IMR-90 (cell line): ENCODE measurements around the gene SBK3. TPM values are rescaled to one million over a fixed set of nuclear protein-coding genes. Genes with fewer than 3 reads are reported as not detected.

Experiments used
- ATAC-seq: fragments of 200-7000 bp; cut with Tn5 transposase; 2 replicates; pipeline ENCODE4 v1.9.1; 2020; ENCODE audit warnings: low read depth, mild to moderate bottlenecking, moderate library complexity
- BruUV-seq: library from RNA; stranded (reverse); fragments of 400-500 nt; replicated peaks from 2 replicates; lab custom pipeline; 2021; lab: Mats Ljungman, UMichigan
- CTCF ChIA-PET: fragments of 300-600 bp; formaldehyde crosslinking; extraction: SDS; loops from one replicate; lab custom pipeline; 2021; ENCODE audit warnings: antibody characterized with exemption; lab: Yijun Ruan, JAX
- POLR2A ChIA-PET: fragments of 300-600 bp; sonication (Branson Sonifier 250); formaldehyde crosslinking; loops from one replicate; lab custom pipeline; 2022; ENCODE audit warnings: antibody characterized with exemption; ENCODE audit not compliant: unreplicated experiment; lab: Charles Lee
- DNase-seq: peaks from one replicate; pipeline ENCODE4 v3.0.0; 2013
- H2AFZ ChIP-seq: replicated peaks from 2 replicates; pipeline ENCODE3; 2013; ENCODE audit warnings: low read length, mild to moderate bottlenecking; ENCODE audit not compliant: poor library complexity
- H2AK5ac ChIP-seq: 2 replicates; pipeline ENCODE4 v1.6.1; 2013; ENCODE audit warnings: low read depth, low read length, inconsistent platforms
- H2AK9ac ChIP-seq: replicated peaks from 2 replicates; pipeline ENCODE3; 2013; ENCODE audit warnings: mild to moderate bottlenecking, low read depth, low read length, moderate library complexity; ENCODE audit not compliant: poor library complexity
- H2BK120ac ChIP-seq: 2 replicates; pipeline ENCODE4 v1.6.1; 2013; ENCODE audit warnings: low read depth, low read length, inconsistent platforms
- H2BK15ac ChIP-seq: 3 replicates; pipeline ENCODE4 v1.6.1; 2013; ENCODE audit warnings: low read depth, low read length, inconsistent platforms
- H2BK20ac ChIP-seq: 2 replicates; pipeline ENCODE4 v1.6.1; 2013; ENCODE audit warnings: low read depth, mild to moderate bottlenecking, inconsistent platforms, low read length, moderate library complexity
- H2BK5ac ChIP-seq: 2 replicates; pipeline ENCODE4 v1.6.1; 2013; ENCODE audit warnings: mild to moderate bottlenecking, low read depth, low read length, inconsistent platforms; ENCODE audit not compliant: poor library complexity, severe bottlenecking
- H3K14ac ChIP-seq: replicated peaks from 2 replicates; pipeline ENCODE4 v1.6.1; 2013; ENCODE audit warnings: low read depth, low read length, inconsistent platforms
- H3K18ac ChIP-seq: 2 replicates; pipeline ENCODE4 v1.6.1; 2013; ENCODE audit warnings: low read depth, low read length, control low read depth
- H3K23ac ChIP-seq: 2 replicates; pipeline ENCODE4 v1.6.1; 2013; ENCODE audit warnings: low read depth, low read length, inconsistent platforms
- H3K27ac ChIP-seq: 2 replicates; pipeline ENCODE4 v1.5.1; 2013; ENCODE audit warnings: mild to moderate bottlenecking, control low read depth, low read length; ENCODE audit not compliant: insufficient read depth
- H3K27me3 ChIP-seq: 2 replicates; pipeline ENCODE4 v1.6.1; 2013; ENCODE audit warnings: low read length; ENCODE audit not compliant: control insufficient read depth, insufficient read depth
- H3K36me3 ChIP-seq: 2 replicates; pipeline ENCODE4 v1.6.1; 2013; ENCODE audit warnings: low read length, mixed read lengths; ENCODE audit not compliant: control insufficient read depth, insufficient read depth
- H3K4ac ChIP-seq: 2 replicates; pipeline ENCODE4 v1.6.1; 2013; ENCODE audit warnings: low read depth, low read length, inconsistent platforms
- H3K4me1 ChIP-seq: 2 replicates; pipeline ENCODE4 v1.6.1; 2013; ENCODE audit warnings: low read length, mixed read lengths; ENCODE audit not compliant: control insufficient read depth, insufficient read depth
- H3K4me2 ChIP-seq: 2 replicates; pipeline ENCODE4 v1.6.1; 2013; ENCODE audit warnings: low read depth, mild to moderate bottlenecking, control low read depth, low read length, moderate library complexity
- H3K4me3 ChIP-seq: 2 replicates; pipeline ENCODE4 v1.5.1; 2013; ENCODE audit warnings: low read depth, mild to moderate bottlenecking, control low read depth, low read length, moderate library complexity; ENCODE audit not compliant: insufficient read depth
- H3K56ac ChIP-seq: 2 replicates; pipeline ENCODE4 v1.6.1; 2013; ENCODE audit warnings: low read length, inconsistent platforms; ENCODE audit not compliant: insufficient read depth; ENCODE audit errors: extremely low read depth
- H3K79me1 ChIP-seq, 2 experiments: 2 replicates each; pipeline ENCODE4 v1.6.1; 2013; ENCODE audit warnings: low read length in 2 of 2, inconsistent platforms in 1 of 2, low read depth in 1 of 2
- H3K9ac ChIP-seq: 2 replicates; pipeline ENCODE4 v1.6.1; 2013; ENCODE audit warnings: low read depth, low read length, control low read depth
- H3K9me1 ChIP-seq: 2 replicates; pipeline ENCODE4 v1.6.1; 2013; ENCODE audit warnings: low read length, inconsistent platforms; ENCODE audit not compliant: insufficient read depth
- H3K9me3 ChIP-seq: 2 replicates; pipeline ENCODE4 v1.6.1; 2013; ENCODE audit warnings: low read length; ENCODE audit not compliant: control insufficient read depth, insufficient read depth
- H4K20me1 ChIP-seq: 2 replicates; pipeline ENCODE4 v1.6.1; 2013; ENCODE audit warnings: low read length, inconsistent platforms; ENCODE audit not compliant: insufficient read depth
- H4K5ac ChIP-seq: 2 replicates; pipeline ENCODE4 v1.6.1; 2013; ENCODE audit warnings: mild to moderate bottlenecking, low read depth, low read length, control low read depth
- H4K8ac ChIP-seq, 2 experiments: 2 replicates each; pipeline ENCODE4 v1.6.1; 2013; ENCODE audit warnings: low read depth in 2 of 2, low read length in 2 of 2, control low read depth in 1 of 2, inconsistent platforms in 1 of 2
- H4K91ac ChIP-seq: 2 replicates; pipeline ENCODE4 v1.6.1; 2013; ENCODE audit warnings: low read depth, low read length, inconsistent platforms; ENCODE audit not compliant: insufficient read depth
- CTCF ChIP-seq: conservative IDR thresholded peaks from 2 replicates; pipeline ENCODE4 v1.5.1; 2012; ENCODE audit warnings: mild to moderate bottlenecking, low read depth, low read length, improper control_type of control experiment
- FOS ChIP-seq: fragments of 150-350 bp; IDR thresholded peaks from 2 replicates; pipeline ENCODE4 v1.6.1; 2016; ENCODE audit warnings: low read depth, low read length
- MAFK ChIP-seq: IDR thresholded peaks from 2 replicates; pipeline ENCODE4 v1.6.1; 2012; ENCODE audit warnings: low read depth, low read length, improper control_type of control experiment
- NFE2L2 ChIP-seq: fragments of 150-350 bp; IDR thresholded peaks from 2 replicates; pipeline ENCODE4 v1.6.1; 2016; ENCODE audit warnings: low read depth, mild to moderate bottlenecking, low read length
- RAD21 ChIP-seq: IDR thresholded peaks from 2 replicates; pipeline ENCODE4 v1.6.1; 2012; ENCODE audit warnings: low read length, improper control_type of control experiment
- RFX5 ChIP-seq: IDR thresholded peaks from 2 replicates; pipeline ENCODE4 v1.8.0; 2012; ENCODE audit warnings: low read depth, mild to moderate bottlenecking, low read length, moderate library complexity
- SMC3 ChIP-seq: fragments of 150-350 bp; IDR thresholded peaks from 2 replicates; pipeline ENCODE4 v1.6.1; 2016; ENCODE audit warnings: low read depth, mild to moderate bottlenecking, antibody characterized with exemption, low read length, moderate library complexity
- WGBS, 2 experiments: methylation state at CpG; one replicate each; pipeline versions ENCODE4 v1.1.5 to v1.1.7; 2013; ENCODE audit warnings: missing lambda C conversion rate in 2 of 2; ENCODE audit not compliant: insufficient read length in 1 of 2; ENCODE audit errors: extremely low coverage in 2 of 2; 5-methylcytosine and 5-hydroxymethylcytosine counted together
- dilution Hi-C: fragments of 300-500 bp; cut with HindIII; formaldehyde crosslinking; loops from one replicate; pipeline ENCODE4 v1.14.3; 2018; ENCODE audit warnings: low sequenced_read_pairs; ENCODE audit not compliant: unreplicated experiment
- in situ Hi-C: fragments of 300-500 bp; cut with MboI; formaldehyde crosslinking; loops from 3 replicates; pipeline ENCODE4 v1.14.3; 2019; ENCODE audit warnings: low sequenced_read_pairs, inconsistent platforms, mixed read lengths
- intact Hi-C: fragments of 100-400 bp; cut with micrococcal nuclease; formaldehyde crosslinking; loops from 2 replicates; pipeline ENCODE4 v1.10.0; 2022
- polyA plus RNA-seq, 3 experiments: library from polyadenylated mRNA; depleted of rRNA; stranded (reverse); fragments of >200 nt; gene quantifications; 2 replicates each; pipeline ENCODE4 v1.2.3, GENCODE V29; 2012; ENCODE audit warnings: low replicate concordance in 1 of 3
- total RNA-seq: library from RNA; depleted of rRNA; stranded (reverse); fragments of >200 nt; gene quantifications from 2 replicates; pipeline ENCODE4 v1.2.3, GENCODE V29; 2012

SBK3 gene
- total and polyA plus RNA-seq, 2 of the 4 experiments (the other 2 are of a cell fraction) = 0.05 to 0.18 TPM

GRCh38 chr19:55540619-55541018, 4.7 kb downstream of the SBK3 start:
- ChIA-PET CTCF (interaction anchor here (0.6 kb wide), 1 partner anchor 17 kb away, joined by 3 read pairs; no protein-coding TSS in a partner anchor), POLR2A (no interaction called here)
- Histone ChIP-seq H2AK9ac (no peak overlapping the region), H3K27me3 (no peaks in the 10 kb centered on the region; the same call in 1 of the 2 replicates), H2BK5ac (no peak overlapping the region), H3K4me1 (no peaks in the 10 kb centered on the region; the same call in 1 of the 2 replicates), H3K4ac (no peak overlapping the region), H3K23ac (no peak overlapping the region), H2AFZ (no peak overlapping the region), H3K27ac (no peak overlapping the region), H3K4me3 (no peak overlapping the region), H4K91ac (no peak overlapping the region), H3K4me2 (no peak overlapping the region), H4K20me1 (no peaks in the 10 kb centered on the region), H3K9ac (no peak overlapping the region), H3K79me1 (no peaks in the 10 kb centered on the region), H3K18ac (no peak overlapping the region), H2BK120ac (no peak overlapping the region), H3K9me1 (0 out of 2 replicates have a peak, but pooled peaks cover 2% of the 10 kb centered on the region), H2AK5ac (no peak overlapping the region), H3K36me3 (no peaks in the 10 kb centered on the region), H3K56ac (no peak overlapping the region), H2BK15ac (no peak overlapping the region), H3K9me3 (no peaks in the 10 kb centered on the region; the same call in 1 of the 2 replicates), H4K5ac (no peak overlapping the region), H3K14ac (no peak overlapping the region), H4K8ac (no peak overlapping the region), H2BK20ac (no peak overlapping the region)
- TF ChIP-seq FOS (no peak), RAD21 (no peak), NFE2L2 (no peak), RFX5 (no peak), CTCF (no peak), MAFK (no peak), SMC3 (no peak)
- intact Hi-C loops = no loop called here
- dilution Hi-C loops = no loop called here
- WGBS, 2 experiments = 70% methylated on average over 5 of the region's 10 CpGs; no CpG with 5 or more reads in 1 of the 2 experiments
- no peak for ATAC-seq
- in situ Hi-C loops = no loop called here
- no peak for DNase-seq
- no TSS peak for BruUV-seq
